ENCODE data around the gene TGIF2.

DNA sequence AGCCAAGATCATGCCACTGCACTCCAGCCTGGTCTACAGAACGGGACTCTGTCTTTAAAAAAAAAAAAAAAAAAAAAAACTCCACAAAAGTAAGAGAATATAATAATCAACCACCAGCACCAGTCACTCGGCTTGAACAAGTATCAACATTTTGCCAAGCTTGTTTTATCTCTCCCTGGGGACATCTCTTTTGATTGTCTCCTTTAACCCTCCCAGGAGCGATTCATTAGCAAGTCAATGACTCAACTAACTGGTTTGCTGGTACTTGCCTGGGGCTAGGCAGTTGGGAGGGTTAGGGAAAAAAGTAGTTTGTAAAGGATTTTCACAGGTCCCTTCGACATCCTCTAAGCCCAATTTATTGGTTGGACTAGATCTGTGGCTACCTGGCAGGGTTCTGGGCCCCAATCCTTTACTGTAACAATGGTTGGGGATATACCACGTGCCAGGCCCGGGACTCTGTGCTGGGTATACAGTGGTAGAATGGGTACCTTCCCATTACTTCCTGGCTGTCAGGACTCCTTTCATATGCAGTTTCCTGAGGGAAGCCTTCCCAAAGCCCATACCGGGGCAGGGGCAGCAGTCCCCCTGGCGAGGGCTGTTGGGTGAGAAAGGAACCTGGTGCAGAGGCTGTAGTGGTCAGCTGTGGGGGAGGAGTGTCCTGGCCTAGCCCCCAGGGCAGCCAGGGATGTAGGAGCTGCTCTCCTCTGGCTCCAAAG, 12.2 kb downstream of the TGIF2 start:
- TF ChIP-seq E2F5 (CRISPR knock-in tag; IDR thresholded peaks at IDR 0.05) (no peak), ADNP (tag; IDR thresholded peaks at IDR 0.05) (no peak), CTCF (IDR thresholded peaks at IDR 0.05 in 2 of 3, conservative IDR thresholded peaks at IDR 0.05 in 1 of 3; ENCODE audit: insufficient read depth in 2 of 3, low read depth in 1 of 3, low read length in 3 of 3) (no peak), ZNF274 (IDR thresholded peaks at IDR 0.05; ENCODE audit: borderline replicate concordance, low read depth, low read length) (no peak), UBTF (IDR thresholded peaks at IDR 0.05; ENCODE audit: borderline replicate concordance in 1 of 2, low read depth in 2 of 2, low read length in 2 of 2) (no peak)
- TF ChIP-seq, protein P1, sequence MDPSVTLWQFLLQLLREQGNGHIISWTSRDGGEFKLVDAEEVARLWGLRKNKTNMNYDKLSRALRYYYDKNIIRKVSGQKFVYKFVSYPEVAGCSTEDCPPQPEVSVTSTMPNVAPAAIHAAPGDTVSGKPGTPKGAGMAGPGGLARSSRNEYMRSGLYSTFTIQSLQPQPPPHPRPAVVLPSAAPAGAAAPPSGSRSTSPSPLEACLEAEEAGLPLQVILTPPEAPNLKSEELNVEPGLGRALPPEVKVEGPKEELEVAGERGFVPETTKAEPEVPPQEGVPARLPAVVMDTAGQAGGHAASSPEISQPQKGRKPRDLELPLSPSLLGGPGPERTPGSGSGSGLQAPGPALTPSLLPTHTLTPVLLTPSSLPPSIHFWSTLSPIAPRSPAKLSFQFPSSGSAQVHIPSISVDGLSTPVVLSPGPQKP (CRISPR knock-in tag; IDR thresholded peaks at IDR 0.05), result no peak

Measured in K562 (cell line).